ENCODE measurements around the gene TMEM163.
"Not testable (repeated sequence)": the region's sequence is repeated elsewhere in the genome, so short reads cannot be mapped to it uniquely, and the experiment has no call there.

TMEM163 gene

DNA sequence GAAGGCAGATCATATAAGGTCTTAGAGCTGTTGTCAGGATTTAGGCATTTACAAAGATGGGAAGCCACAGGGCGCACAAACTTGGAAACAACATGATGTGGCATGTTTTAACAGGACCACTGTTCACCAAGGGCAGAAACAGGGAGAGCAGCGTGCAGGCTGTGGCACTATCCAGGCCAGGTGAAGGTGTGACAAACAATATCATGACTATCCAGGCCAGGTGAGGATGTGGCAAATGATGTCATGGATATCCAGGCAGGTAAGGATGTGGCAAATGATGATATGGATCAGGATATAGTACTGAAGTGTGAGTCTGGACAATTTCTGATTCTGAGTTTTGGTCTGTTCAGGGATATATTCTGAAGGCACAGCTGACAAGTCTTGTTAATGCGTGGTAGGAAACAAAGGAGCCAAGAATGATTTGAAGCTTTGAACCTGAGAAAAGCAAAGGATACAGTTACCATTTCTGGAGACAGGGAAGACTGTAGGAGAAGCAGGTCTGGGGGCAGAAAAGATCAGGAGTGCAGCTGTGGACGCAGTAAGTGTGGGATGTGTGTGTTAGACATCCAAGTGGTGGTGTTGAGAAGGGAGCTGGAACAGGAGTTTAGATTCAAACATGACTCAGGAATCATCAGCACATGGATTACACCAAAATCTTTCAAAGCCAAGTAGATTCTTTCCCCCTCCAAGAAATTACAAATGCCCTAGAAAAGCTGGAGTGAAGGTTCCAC lies 205.9 kb downstream of the TMEM163 start:
- DNase-seq, result no peak

DNA sequence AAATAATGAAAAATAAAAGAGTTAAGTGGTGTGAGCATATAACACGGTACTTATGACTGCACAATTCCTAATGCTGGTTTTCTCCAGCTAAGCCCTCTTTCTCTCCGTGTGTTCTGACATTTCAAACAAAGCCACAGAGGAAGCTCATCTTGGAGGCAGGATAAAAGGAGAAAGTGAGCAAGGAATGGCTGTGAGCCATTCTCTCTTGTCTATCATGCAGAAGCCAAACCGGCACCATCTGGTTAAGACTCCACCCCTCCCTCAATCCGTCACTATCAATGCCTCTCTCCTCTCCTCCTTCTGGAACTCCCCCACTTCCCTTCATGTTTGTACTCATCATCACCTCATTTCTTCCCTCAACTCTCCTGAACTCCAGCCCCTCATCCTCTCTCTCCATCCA lies 210.4 kb downstream of the TMEM163 start:
- DNase-seq, result no peak

DNA sequence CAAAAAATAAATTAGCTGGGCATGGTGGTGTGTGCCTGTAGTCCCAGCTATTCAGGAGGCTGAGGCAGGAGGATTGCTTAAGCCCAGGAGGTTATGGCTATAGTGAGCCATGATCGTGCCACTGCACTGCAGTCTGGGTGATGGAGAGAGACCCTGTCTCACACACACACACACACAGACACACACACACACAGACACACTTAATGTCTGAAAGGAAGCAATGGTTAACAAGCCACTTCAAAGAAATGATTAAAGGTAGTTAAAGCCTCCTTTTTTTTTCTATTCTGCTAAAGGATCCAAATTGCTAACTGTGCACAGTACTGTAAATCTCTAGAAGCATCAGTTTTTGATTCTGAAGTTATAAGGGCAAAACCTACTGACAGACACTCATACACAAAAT lies 211.1 kb downstream of the TMEM163 start:
- no peak for DNase-seq

- DNase-seq, result not testable (repeated sequence)
Observed at GRCh38 chr2:134507159-134507558, 211.6 kb downstream of the TMEM163 start.

DNA sequence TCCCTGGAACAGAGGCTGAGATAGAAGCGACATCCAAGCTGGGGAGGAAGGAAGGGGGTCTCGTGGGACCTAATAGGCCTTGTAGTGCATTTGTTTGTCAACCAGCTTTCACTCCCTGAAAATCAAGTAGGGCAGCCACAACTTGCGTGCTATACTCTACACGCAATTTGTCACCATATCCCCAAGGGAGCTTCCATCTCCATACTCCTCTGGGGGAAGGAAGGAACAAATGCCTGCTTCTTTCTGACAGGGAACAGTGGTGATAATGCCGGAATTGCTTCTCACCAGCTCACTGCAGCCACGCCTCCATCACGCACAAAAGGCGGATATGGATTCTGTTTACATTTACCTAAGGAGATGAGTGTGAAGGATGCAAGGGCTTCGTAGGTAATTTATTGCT lies 213.4 kb downstream of the TMEM163 start:
- DNase-seq, result no peak

- DNase-seq, result no peak
Observed at GRCh38 chr2:134504586-134505336, 214.0 kb downstream of the TMEM163 start.

GRCh38 chr2:134502104-134502503 lies 216.7 kb downstream of the TMEM163 start:
- no peak for DNase-seq

- no peak for DNase-seq
Observed at GRCh38 chr2:134501476-134502091, 217.2 kb downstream of the TMEM163 start.

DNA sequence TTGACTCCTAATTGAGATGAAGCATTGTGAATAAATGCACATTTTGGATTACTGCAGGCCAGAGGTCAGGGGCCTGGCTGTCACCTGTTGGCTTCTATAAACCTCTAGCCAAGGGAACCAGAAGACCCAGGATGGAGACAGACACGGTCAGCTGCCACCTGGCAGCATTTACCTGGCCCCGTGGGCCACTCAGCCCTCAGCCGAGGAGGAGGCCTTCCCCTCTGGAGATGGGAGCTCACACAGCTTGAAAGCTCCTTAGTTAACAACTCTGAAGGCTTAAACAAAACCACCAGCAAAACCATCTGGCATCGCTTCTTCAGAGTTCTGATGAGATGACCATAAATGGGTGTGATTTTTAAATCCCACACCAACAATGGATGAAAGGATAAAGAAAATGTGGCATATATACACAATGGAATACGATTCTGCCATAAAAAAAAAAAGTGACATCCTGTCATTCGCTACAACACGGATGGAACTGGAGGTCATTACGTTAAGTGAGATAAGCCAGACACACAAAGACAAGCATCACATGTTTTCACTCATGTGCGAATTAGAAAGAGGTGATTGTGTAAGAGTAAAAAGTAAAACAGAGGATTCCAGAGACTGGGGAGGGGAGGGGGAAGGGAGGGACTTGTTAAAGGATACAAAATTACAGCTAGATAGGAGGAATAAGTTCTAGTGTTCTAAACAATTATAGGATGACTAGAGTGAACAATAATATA lies 218.4 kb downstream of the TMEM163 start:
- no peak for DNase-seq

DNA sequence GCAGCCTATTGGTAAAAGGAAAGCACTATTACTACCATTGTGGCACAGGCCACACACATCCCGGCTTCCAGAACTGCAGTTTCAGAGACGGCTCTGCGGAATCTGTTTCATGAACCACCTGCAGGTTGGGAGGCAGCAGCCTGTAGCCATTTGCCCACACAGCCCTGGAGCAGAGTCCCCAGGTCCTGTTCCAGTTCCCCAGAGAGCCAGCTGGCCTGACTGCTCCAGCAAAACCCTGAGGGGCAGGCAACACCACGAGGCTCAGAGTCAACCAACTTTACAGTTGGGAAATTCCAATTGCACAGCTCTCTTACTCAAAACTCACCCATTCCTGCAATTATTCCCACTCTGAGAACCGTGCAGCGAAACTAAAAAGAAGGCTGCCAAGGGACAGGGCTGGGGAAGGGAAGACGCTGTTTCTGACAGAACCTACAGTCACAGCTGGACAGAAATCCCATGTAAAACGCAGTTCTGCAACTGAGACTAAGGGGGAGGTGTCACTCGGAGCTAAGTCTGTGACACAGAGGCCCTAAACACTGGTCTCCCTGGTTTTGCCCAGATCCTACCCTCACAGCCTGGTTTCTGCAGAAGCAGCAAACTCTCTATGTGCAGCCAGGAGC lies 219.4 kb downstream of the TMEM163 start:
- no peak for DNase-seq

DNA sequence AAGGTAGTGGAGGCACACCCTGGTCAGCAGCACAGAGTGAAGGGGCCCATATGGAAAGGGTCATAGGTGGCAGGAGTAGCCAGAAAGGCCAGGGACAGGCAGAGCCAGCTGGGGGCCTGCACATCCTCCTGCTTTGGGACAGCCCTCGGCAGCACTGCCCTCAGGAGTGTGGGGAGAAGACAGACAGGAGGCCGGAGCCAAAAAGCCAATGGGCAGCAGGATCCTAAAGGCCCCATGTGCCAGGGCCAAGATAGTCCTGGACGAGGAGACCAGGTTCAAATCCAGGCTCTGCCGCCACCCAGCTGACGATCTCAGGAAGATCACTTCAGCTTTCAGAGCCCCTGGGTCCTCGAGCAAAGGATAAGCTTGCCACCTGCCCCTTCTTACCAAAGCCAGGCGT lies 220.1 kb downstream of the TMEM163 start:
- no peak for DNase-seq

DNA sequence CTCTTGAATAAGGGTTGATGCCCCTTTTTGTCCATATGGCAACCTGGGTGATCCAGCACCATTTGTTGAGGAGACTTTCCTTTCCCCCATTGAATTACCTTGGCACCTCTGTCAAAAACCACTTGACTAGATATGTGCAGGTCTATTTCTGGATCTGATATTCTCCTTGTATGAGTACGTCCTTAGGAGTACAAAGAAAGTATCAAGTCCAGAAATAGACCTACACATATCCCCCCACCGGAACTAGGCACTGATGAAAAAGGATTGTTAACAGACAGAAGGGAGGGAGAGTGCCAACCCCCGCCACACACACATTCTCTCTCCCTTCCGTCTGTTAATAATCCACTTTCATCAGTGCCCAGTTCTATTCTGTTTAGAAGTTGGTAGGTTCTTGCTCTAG lies 225.0 kb downstream of the TMEM163 start:
- DNase-seq, result no peak

DNA sequence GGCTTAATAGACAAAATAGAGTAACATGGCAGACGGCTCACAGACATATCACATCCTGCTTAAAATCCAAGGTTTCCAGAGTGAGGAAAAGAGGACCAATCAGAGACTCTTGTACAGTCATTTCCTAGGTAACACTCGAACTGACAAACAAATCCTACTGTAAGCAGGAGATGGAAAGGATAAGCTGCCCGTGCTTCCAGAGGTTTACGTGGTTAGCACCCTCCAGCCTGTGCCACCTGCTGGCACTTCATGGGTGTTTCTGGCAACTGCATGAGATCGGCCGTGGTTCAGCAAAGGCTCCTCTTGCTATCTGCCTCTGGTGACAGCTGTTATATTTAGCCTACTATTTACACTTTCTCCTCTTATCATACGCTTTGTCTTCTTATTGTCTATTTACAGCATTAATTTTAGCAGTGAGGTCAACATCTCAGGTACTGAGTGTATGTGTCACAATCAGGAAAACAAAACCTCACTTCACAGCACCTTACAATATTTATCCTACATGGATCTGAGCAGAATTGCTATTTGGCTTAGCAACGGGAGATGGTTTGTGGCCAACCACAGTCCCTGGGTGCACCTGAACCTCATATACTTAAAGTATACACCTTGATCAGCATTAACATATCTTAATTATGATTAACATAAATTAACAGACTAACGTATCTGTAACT lies 226.9 kb downstream of the TMEM163 start:
- DNase-seq, result no peak

DNA sequence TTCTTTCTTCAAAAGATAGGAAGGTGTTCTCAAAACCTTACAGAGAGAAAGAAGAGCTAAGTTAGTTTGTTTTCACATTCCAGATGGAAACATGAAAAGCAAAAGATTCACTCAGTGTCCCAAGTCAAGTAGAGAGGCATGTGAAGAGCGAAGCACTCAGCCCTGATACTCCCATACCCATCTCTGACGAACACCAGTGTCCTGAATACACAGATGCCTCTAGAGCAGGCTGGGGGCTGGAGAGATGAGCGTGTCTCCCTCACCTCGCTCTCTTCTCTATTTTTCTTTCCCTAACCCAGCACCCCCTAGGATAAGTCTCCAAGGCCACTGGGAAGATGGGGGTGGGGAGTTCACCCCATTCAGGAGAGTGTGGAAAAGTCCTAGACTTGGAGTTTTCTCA lies 227.8 kb downstream of the TMEM163 start:
- no peak for DNase-seq

GRCh38 chr2:134490559-134490958 lies 228.2 kb downstream of the TMEM163 start:
- no peak for DNase-seq

DNA sequence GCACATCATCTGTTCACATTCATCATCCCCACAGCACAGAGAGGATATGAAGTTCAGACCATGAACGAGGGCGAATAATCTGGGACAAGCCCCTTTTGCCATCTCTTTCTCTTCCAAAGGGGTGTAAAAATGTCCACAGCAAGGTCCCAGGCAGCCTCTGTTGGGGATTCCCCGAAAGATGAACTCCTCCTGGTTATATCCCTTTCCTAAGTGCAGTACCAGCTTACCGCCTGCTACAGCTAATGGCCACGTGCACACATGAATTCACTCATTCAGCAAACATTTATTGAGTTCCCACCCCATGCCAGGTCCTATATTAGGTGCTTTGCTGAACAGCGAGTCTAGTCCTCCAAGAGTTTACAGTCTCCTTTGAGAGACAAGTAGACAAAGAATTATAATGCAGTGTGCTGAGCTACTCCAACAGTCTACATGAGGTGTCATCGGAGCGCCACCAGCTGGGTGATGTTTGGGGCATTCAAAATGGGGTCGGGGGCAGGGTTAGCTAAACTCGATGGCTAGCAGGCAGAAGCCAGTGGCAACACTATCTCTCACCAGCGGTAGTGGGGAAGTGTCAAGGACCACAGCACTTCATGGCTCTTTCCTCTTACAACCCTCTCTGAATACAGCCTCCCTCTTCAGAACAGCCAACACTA lies 228.9 kb downstream of the TMEM163 start:
- DNase-seq, result no peak

DNA sequence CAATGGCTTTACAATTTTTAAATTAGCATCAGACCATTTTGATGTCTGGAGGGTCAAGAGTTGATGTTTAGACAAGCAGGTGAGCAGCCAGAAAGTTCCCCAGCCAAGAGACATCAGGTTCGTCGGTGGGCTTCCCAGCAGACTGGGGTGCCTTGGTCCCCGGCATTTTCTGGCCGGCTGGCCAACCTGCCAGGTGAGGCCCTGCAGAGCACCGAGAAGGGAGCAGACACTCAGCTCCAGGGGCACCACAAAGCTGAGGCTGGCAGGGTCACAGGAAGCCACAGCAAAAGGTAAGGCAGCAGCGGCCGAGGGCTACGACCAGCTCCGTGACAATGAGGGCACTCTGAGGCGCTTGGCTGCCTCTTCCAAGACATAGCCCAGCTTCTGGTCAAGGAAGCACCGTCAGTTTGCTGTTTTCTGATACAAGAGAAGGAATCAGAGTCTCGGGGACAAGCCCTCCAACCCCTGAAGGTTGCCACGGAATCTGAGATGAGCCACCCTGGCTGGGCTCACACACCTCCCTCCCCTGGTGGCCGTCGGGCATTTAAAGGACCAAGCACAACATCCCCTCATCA lies 235.9 kb downstream of the TMEM163 start:
- no peak for DNase-seq

GRCh38 chr2:134482131-134482723 lies 236.6 kb downstream of the TMEM163 start:
- DNase-seq, result no peak

- DNase-seq, result no peak
Observed at GRCh38 chr2:134479696-134480330, 239.0 kb downstream of the TMEM163 start.

GRCh38 chr2:134476982-134477381 lies 241.8 kb downstream of the TMEM163 start:
- not testable (repeated sequence) for DNase-seq

Measured in GDM1 (cell line).